Effector memory CD8-positive, alpha-beta T cell (primary cell): ENCODE data around the gene CCNY.

Experiments used
- ATAC-seq: fragments of 150-1000 bp; cut with Tn5 transposase; replicated peaks from 2 replicates; pipeline ENCODE4 v1.10.0; 2021; ENCODE audit warnings: mild to moderate bottlenecking, moderate library complexity
- DNase-seq, 3 experiments: peaks; one replicate each; pipeline ENCODE4 v3.0.0; 2021
- H3K27ac Mint-ChIP-seq, 2 donors: one replicate each; pipeline ENCODE4 v1.8.0; 2022; ENCODE audit warnings: mild to moderate bottlenecking in 2 of 2, mixed read lengths in 2 of 2, moderate library complexity in 2 of 2
- H3K27me3 Mint-ChIP-seq, 2 donors: one replicate each; pipeline ENCODE4 v1.8.0; 2022; ENCODE audit warnings: mixed read lengths in 2 of 2
- H3K36me3 Mint-ChIP-seq: one replicate; pipeline ENCODE4 v1.8.0; 2022; ENCODE audit warnings: mild to moderate bottlenecking, moderate library complexity, mixed read lengths; ENCODE audit not compliant: insufficient read depth
- H3K4me1 Mint-ChIP-seq, 2 donors: one replicate each; pipeline ENCODE4 v1.8.0; 2022; ENCODE audit warnings: low read depth in 2 of 2, mixed read lengths in 2 of 2
- H3K4me3 Mint-ChIP-seq, 2 donors: one replicate each; pipeline ENCODE4 v1.8.0; 2022; ENCODE audit warnings: mild to moderate bottlenecking in 2 of 2, mixed read lengths in 2 of 2, moderate library complexity in 2 of 2
- H3K9me3 Mint-ChIP-seq, 2 donors: one replicate each; pipeline ENCODE4 v1.8.0; 2022; ENCODE audit warnings: mixed read lengths in 2 of 2

CCNY gene

GRCh38 chr10:35481413-35481812, 145.1 kb downstream of the CCNY start:
- Mint-ChIP-seq H3K9me3 (no peaks in the 10 kb centered on the region), H3K27me3 (no peaks in the 10 kb centered on the region), H3K4me1 (peaks cover 23 to 37% of the 10 kb centered on the region in 2 donors), H3K36me3 (peaks cover 4% of the 10 kb centered on the region), H3K4me3 (no peak overlapping the region), H3K27ac (no peak overlapping the region)
- no peak for ATAC-seq
- DNase-seq = no peak

- no peak for DNase-seq
- Mint-ChIP-seq H3K27me3 (no peaks in the 10 kb centered on the region), H3K36me3 (peaks cover 10% of the 10 kb centered on the region), H3K9me3 (no peaks in the 10 kb centered on the region), H3K4me1 (peaks cover 30 to 38% of the 10 kb centered on the region in 2 donors), H3K4me3 (no peak overlapping the region), H3K27ac (peak overlapping the region; percentile 0 to 1)
- ATAC-seq = no peak
Measured at GRCh38 chr10:35486297-35486990, 150.1 kb downstream of the CCNY start.

- Mint-ChIP-seq H3K27ac (no peak overlapping the region), H3K4me1 (peaks cover 30 to 39% of the 10 kb centered on the region in 2 donors), H3K9me3 (no peaks in the 10 kb centered on the region), H3K4me3 (no peak overlapping the region), H3K27me3 (no peaks in the 10 kb centered on the region), H3K36me3 (peaks cover 10% of the 10 kb centered on the region)
- no peak for ATAC-seq
- no peak for DNase-seq
Measured at GRCh38 chr10:35487336-35488034, 151.2 kb downstream of the CCNY start.

GRCh38 chr10:35488228-35488627, 151.9 kb downstream of the CCNY start:
- Mint-ChIP-seq H3K4me1 (peaks cover 31 to 32% of the 10 kb centered on the region in 2 donors), H3K4me3 (no peak overlapping the region), H3K27ac (no peak overlapping the region), H3K9me3 (no peaks in the 10 kb centered on the region), H3K27me3 (no peaks in the 10 kb centered on the region), H3K36me3 (peaks cover 10% of the 10 kb centered on the region)
- DNase-seq (no peak), ATAC-seq (no peak)

GRCh38 chr10:35492386-35493195, 156.3 kb downstream of the CCNY start:
- no peak overlapping the region for H3K4me3 Mint-ChIP-seq
- H3K27me3 Mint-ChIP-seq = no peaks in the 10 kb centered on the region
- ATAC-seq (no peak), DNase-seq (no peak)
- H3K36me3 Mint-ChIP-seq = no peaks in the 10 kb centered on the region
- no peaks in the 10 kb centered on the region for H3K9me3 Mint-ChIP-seq
- H3K27ac Mint-ChIP-seq = peak overlapping the region; percentile 27 to 84
- H3K4me1 Mint-ChIP-seq = peaks cover 35 to 38% of the 10 kb centered on the region in 2 donors

DNA sequence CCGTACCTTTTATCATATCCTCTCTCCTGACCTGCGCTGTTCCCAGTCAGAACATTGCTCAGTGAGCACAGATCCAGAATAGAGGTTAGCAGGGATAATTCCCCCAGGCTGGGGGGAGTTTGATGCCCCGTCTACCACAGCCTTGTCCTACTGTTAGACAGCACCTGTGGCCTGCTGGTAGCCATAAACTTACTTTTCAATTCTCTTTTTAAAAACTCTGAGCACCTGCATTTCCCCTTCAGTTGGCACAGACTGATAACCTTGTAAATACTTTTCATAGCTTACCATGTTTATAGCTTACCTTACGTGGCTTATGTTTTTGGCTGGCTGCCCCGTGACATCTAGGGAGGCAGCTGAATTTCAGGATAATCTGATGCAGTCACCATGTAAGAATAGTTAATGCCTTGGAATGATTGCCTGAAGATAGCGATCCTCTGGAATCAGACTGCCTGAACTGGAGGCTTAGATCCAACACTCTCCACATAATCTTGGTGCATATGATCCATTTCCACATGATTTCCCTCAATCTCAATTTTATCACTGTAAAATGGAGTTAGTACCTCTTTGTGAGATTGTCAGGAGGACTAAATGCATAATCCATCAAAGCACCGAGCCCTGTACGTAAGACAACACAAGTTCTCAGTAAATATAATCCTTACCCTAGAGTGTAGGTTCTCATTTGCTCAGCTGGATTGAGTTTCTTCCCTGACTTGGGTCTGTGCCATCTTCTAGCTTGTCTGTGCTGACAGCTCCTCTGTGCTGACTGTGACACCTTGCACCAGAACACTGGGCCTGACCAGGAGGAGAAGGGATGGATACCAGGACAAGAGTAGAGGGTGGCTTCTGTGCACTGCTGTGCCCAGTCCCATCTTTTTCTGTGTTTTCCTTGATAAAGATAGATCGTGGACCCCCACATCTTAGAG, 157.1 kb downstream of the CCNY start:
- H3K36me3 Mint-ChIP-seq = no peaks in the 10 kb centered on the region
- no peak overlapping the region for H3K4me3 Mint-ChIP-seq
- H3K9me3 Mint-ChIP-seq = no peaks in the 10 kb centered on the region
- peak overlapping the region; percentile 27 to 84 for H3K27ac Mint-ChIP-seq
- no peaks in the 10 kb centered on the region for H3K27me3 Mint-ChIP-seq
- peaks cover 39 to 40% of the 10 kb centered on the region in 2 donors for H3K4me1 Mint-ChIP-seq
- ATAC-seq (no peak), DNase-seq (no peak)

DNA sequence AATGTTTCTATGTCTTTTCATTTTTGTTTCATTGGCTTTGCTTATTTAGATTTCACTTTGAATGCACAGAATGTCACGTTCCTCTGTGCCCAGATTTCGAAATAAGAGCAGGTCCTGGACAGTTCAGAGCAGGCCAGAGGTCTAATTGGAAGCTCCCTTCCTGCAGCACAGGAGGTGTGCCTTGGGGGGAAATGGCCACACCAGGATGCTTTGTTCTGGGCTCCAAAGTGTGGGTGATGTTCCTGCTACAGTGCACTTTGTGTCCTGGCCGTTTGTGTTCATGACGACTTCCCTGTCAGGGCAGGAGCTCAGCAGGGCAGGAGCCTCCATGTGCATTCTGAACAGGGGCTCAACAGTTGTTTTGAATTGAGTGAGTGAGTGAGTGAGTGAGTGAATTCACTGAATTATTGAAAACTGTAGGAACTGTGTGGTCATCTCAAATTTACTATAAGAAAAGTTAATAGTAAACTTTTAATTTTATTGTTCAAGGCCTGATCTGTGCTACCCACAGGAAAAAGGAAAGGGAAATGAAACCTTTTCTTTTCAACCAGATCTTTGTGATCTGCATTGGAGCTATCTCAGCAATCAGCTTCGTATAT, 159.3 kb downstream of the CCNY start:
- Mint-ChIP-seq H3K27me3 (no peaks in the 10 kb centered on the region), H3K4me3 (peak overlapping the region in 1 of 2 donors; percentile 28), H3K4me1 (peaks cover 42% of the 10 kb centered on the region in 2 donors), H3K27ac (peak overlapping the region; percentile 66 to 75), H3K9me3 (no peaks in the 10 kb centered on the region), H3K36me3 (no peaks in the 10 kb centered on the region)
- DNase-seq (no peak), ATAC-seq (no peak)

DNA sequence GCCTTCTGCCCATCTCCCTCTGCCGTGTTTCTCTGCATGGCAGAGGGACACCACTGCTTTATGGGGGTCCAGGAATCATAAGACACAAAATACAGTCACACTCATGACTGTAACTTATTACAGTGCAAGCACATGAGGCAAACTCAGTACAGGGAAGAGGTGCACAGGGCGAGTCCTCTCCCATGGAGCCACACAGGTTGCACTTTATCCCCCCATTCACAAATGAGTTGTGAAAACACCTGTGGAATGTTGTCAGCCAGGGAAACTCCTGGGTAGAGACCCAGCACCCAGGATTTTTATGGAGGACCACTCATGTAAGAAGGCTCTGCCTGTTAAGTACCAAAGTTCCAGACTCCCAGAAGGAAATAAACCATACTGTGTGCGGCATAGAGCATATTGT, 161.6 kb downstream of the CCNY start:
- ATAC-seq (no peak), DNase-seq (no peak)
- H3K4me1 Mint-ChIP-seq = peaks cover 34 to 37% of the 10 kb centered on the region in 2 donors
- H3K4me3 Mint-ChIP-seq = no peak overlapping the region
- H3K27me3 Mint-ChIP-seq = no peaks in the 10 kb centered on the region
- no peaks in the 10 kb centered on the region for H3K9me3 Mint-ChIP-seq
- no peak overlapping the region for H3K27ac Mint-ChIP-seq
- H3K36me3 Mint-ChIP-seq = peaks cover 7% of the 10 kb centered on the region

DNA sequence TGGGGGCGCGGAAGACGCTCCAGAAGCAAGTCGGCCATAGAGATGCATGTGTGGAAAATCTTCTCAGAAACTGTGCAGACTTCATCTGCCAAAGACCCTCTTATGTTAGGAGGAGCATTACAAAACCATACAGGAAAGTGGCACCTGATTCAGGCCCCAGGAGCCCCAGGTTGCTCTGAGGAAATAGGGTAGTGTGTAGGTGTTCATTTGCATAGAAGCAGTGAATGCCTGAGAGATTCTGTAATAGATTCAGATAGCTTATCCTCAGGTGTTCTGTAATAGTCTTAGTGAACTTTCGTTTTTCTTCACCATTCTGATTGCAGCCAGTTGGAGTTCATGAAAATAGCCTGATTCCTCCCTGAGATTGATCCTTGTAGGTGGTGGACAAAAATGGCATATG, 162.4 kb downstream of the CCNY start:
- peaks cover 10% of the 10 kb centered on the region for H3K36me3 Mint-ChIP-seq
- H3K9me3 Mint-ChIP-seq = no peaks in the 10 kb centered on the region
- H3K27me3 Mint-ChIP-seq = no peaks in the 10 kb centered on the region
- ATAC-seq (no peak), DNase-seq (no peak)
- no peak overlapping the region for H3K4me3 Mint-ChIP-seq
- peaks cover 34 to 37% of the 10 kb centered on the region in 2 donors for H3K4me1 Mint-ChIP-seq
- H3K27ac Mint-ChIP-seq = no peak overlapping the region

DNA sequence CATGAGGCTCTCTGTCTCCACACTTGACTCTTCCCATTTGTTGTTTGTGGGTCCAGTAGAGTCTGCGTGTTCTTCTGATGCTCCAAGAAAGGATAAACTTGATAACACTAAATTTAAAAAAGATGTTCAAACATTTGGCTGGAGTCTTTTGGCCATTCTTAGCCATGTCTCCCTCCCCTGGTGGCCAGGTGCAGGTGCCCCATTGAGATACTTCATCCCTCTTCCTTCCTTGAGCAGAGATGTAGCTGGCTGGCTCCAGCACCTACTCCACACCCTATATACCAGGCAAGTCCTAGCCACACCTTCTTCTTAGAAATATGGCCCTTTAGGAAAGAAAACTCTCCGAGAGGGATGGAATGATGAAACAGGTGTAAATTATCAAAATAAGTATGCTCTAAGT, 165.6 kb downstream of the CCNY start:
- Mint-ChIP-seq H3K4me1 (peaks cover 26 to 32% of the 10 kb centered on the region in 2 donors), H3K4me3 (no peak overlapping the region), H3K9me3 (no peaks in the 10 kb centered on the region), H3K27ac (peak overlapping the region in 1 of 2 donors; percentile 9), H3K27me3 (no peaks in the 10 kb centered on the region), H3K36me3 (peaks cover 10% of the 10 kb centered on the region)
- no peak for ATAC-seq
- no peak for DNase-seq

- H3K36me3 Mint-ChIP-seq = peaks cover 10% of the 10 kb centered on the region
- ATAC-seq (no peak), DNase-seq (no peak)
- H3K27ac Mint-ChIP-seq = no peak overlapping the region
- peaks cover 25 to 33% of the 10 kb centered on the region in 2 donors for H3K4me1 Mint-ChIP-seq
- no peaks in the 10 kb centered on the region for H3K9me3 Mint-ChIP-seq
- no peak overlapping the region for H3K4me3 Mint-ChIP-seq
- no peaks in the 10 kb centered on the region for H3K27me3 Mint-ChIP-seq
Measured at GRCh38 chr10:35502692-35503091, 166.4 kb downstream of the CCNY start.

GRCh38 chr10:35503578-35503977, 167.3 kb downstream of the CCNY start:
- DNase-seq (no peak), ATAC-seq (no peak)
- H3K4me1 Mint-ChIP-seq = peaks cover 28 to 34% of the 10 kb centered on the region in 2 donors
- no peak overlapping the region for H3K27ac Mint-ChIP-seq
- no peaks in the 10 kb centered on the region for H3K9me3 Mint-ChIP-seq
- no peak overlapping the region for H3K4me3 Mint-ChIP-seq
- peaks cover 10% of the 10 kb centered on the region for H3K36me3 Mint-ChIP-seq
- no peaks in the 10 kb centered on the region for H3K27me3 Mint-ChIP-seq
